Measurements from ENCODE around the gene CASP8. TPM values are rescaled to one million over a fixed set of nuclear protein-coding genes. Genes with fewer than 3 reads are reported as not detected.
A peak's percentile ranks its signal among the peaks of the same experiment; 100 is the strongest.

The CASP8 gene
- total and polyA plus RNA-seq, 2 of the 13 experiments (the other 11 are each of a cell fraction or from before 2014, with no cell fraction given) = 25.0 to 52.8 TPM

DNA sequence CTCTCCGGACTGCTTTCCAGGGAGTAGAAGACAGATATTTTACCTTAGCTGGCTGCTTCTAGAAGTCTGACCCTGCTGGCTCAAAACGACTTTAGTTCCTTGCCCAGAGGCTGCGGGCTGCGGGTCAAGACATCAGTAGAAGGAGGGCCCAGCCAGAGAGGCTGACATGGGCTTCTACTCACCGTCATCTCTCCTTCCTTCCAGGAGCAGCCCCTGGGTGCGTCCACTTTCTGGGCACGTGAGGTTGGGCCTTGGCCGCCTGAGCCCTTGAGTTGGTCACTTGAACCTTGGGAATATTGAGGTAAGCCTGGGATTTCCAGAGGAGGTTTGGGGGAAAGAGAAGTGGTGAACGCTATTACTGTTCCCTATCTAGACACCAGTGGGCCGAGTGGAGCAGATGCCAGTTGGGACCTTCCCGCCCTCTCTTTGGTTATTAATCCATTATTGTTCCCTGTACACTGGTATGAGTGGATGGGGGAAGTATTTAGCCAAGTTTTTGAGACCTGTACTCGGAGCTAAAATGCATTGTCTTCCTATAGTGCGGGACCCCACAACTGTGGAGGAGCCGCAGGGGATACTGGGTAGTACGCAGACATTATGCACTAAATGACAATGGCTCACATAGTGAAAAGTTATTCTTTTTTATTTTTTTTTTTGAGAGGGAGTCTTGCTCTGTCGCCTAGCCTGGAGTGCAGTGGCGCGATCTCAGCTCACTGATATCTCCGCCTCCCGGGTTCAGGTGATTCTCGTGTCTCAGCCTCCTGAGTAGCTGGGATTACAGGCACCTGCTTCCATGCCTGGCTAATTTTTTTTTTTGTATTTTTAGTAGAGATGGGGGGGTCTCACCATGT lies 26.3 kb upstream of the CASP8 start (continued):
- TF ChIP-seq ZNF562 (CRISPR knock-in tag; IDR thresholded peaks at IDR 0.05; ENCODE audit: borderline replicate concordance) (no peak), TBX3 (IDR thresholded peaks at IDR 0.05; ENCODE audit: borderline replicate concordance) (no peak), ZNF12 (CRISPR knock-in tag; IDR thresholded peaks at IDR 0.05) (no peak), ZBTB40 (IDR thresholded peaks at IDR 0.05) (no peak), ZBTB40 (CRISPR knock-in tag; IDR thresholded peaks at IDR 0.05) (0 out of 2 replicates have a peak, but pooled peaks have one; percentile 25), ZNF282 (IDR thresholded peaks at IDR 0.05; ENCODE audit: partially characterized antibody) (no peak), KLF9 (CRISPR knock-in tag; IDR thresholded peaks at IDR 0.05; ENCODE audit: low read depth) (no peak), ZNF431 (CRISPR knock-in tag; IDR thresholded peaks at IDR 0.05; ENCODE audit: borderline replicate concordance, low read depth) (no peak), NFRKB (IDR thresholded peaks at IDR 0.05) (no peak), ZNF296 (CRISPR knock-in tag; conservative IDR thresholded peaks at IDR 0.05) (no peak), ZNF749 (CRISPR knock-in tag; IDR thresholded peaks at IDR 0.05; ENCODE audit: borderline replicate concordance) (no peak), RARA (CRISPR knock-in tag; IDR thresholded peaks at IDR 0.05) (no peak), ARID4A (CRISPR knock-in tag; IDR thresholded peaks at IDR 0.05; ENCODE audit: borderline replicate concordance) (no peak; the same call in none of the 2 replicates), FOSL1 (CRISPR knock-in tag; IDR thresholded peaks at IDR 0.05; ENCODE audit: borderline replicate concordance) (no peak), RBAK (CRISPR knock-in tag; IDR thresholded peaks at IDR 0.05) (no peak)
- TF ChIP-seq, protein P1, sequence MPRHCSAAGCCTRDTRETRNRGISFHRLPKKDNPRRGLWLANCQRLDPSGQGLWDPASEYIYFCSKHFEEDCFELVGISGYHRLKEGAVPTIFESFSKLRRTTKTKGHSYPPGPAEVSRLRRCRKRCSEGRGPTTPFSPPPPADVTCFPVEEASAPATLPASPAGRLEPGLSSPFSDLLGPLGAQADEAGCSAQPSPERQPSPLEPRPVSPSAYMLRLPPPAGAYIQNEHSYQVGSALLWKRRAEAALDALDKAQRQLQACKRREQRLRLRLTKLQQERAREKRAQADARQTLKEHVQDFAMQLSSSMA (CRISPR knock-in tag; IDR thresholded peaks at IDR 0.05) = no peak

All from HepG2 (cell line).